Liver (tissue), 3 donors: ENCODE data around the gene ZPBP2.

Source experiments
- EGR1 ChIP-seq, 2 donors: IDR thresholded peaks; 2 replicates each; pipeline ENCODE4 v1.6.1; 2016 to 2018; ENCODE audit warnings: antibody characterized with exemption in 2 of 2, low read depth in 2 of 2
- GABPA ChIP-seq, 2 donors: IDR thresholded peaks in 1 of 2; conservative IDR thresholded peaks in 1 of 2; 2 replicates each; pipeline ENCODE4 v1.6.1; 2016; ENCODE audit warnings: antibody characterized with exemption in 2 of 2, mild to moderate bottlenecking in 1 of 2, moderate library complexity in 1 of 2
- MAX ChIP-seq: IDR thresholded peaks from 2 replicates; pipeline ENCODE4 v1.6.1; 2016; ENCODE audit warnings: antibody characterized with exemption
- SP1 ChIP-seq: IDR thresholded peaks from 2 replicates; pipeline ENCODE4 v1.6.1; 2018; ENCODE audit warnings: antibody characterized with exemption, mild to moderate bottlenecking
- ZBTB33 ChIP-seq: IDR thresholded peaks from 2 replicates; pipeline ENCODE4 v1.6.1; 2016; ENCODE audit warnings: antibody characterized with exemption
- TF ChIP-seq, protein P1 (sequence below): fragments of 150-350 bp; IDR thresholded peaks from 2 replicates; pipeline ENCODE4 v1.5.1; 2017; ENCODE audit warnings: improper control_type of control experiment, low read depth, low read length; ENCODE audit not compliant: missing input control
- donor health status: healthy.
- donor health status: healthy.

DNA sequence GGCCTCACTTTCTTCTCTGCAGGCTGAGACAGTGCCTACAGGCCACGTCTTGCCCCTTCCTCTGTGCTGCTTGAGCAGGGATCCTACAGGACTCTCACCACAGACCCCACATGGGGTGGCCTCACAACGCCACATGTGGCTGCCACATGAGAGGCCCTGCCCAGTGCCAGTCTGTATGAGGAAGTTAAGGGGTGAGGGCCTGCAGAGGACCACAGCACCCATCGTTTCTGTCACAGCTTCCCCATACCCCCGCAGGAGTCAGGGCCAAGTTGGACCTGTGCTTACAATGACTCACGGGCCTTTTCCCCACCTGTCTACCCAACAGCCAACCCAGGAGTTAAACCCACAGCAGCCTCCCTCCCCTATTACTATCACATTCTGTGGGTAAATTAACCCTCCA, 53.3 kb downstream of the ZPBP2 start:
- TF ChIP-seq, protein P1, sequence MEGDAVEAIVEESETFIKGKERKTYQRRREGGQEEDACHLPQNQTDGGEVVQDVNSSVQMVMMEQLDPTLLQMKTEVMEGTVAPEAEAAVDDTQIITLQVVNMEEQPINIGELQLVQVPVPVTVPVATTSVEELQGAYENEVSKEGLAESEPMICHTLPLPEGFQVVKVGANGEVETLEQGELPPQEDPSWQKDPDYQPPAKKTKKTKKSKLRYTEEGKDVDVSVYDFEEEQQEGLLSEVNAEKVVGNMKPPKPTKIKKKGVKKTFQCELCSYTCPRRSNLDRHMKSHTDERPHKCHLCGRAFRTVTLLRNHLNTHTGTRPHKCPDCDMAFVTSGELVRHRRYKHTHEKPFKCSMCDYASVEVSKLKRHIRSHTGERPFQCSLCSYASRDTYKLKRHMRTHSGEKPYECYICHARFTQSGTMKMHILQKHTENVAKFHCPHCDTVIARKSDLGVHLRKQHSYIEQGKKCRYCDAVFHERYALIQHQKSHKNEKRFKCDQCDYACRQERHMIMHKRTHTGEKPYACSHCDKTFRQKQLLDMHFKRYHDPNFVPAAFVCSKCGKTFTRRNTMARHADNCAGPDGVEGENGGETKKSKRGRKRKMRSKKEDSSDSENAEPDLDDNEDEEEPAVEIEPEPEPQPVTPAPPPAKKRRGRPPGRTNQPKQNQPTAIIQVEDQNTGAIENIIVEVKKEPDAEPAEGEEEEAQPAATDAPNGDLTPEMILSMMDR: no peak
- no peak for TF ChIP-seq EGR1 (IDR thresholded peaks at IDR 0.05; ENCODE audit: low read depth in 2 of 2)
- TF ChIP-seq ZBTB33: no peak
- TF ChIP-seq SP1: no peak
- no peak for TF ChIP-seq MAX
- TF ChIP-seq GABPA (IDR thresholded peaks at IDR 0.05 in 1 of 2, conservative IDR thresholded peaks at IDR 0.05 in 1 of 2): no peak
